ENCODE measurements around the gene CAMSAP2.

GRCh38 chr1:200708769-200709168, 29.9 kb upstream of the CAMSAP2 start:
- TF ChIP-seq CTCF (IDR thresholded peaks at IDR 0.05; ENCODE audit: poor library complexity) (no peak), EZH2 (IDR thresholded peaks at IDR 0.05; ENCODE audit: borderline replicate concordance) (no peak)
